GM21367 (cell line): ENCODE data around the gene SV2B.

Experiments
- ATAC-seq: cut with Tn5 transposase; IDR thresholded peaks from one replicate; pipeline ENCODE4 v1.9.1; 2021; ENCODE audit not compliant: unreplicated experiment

The SV2B gene

DNA sequence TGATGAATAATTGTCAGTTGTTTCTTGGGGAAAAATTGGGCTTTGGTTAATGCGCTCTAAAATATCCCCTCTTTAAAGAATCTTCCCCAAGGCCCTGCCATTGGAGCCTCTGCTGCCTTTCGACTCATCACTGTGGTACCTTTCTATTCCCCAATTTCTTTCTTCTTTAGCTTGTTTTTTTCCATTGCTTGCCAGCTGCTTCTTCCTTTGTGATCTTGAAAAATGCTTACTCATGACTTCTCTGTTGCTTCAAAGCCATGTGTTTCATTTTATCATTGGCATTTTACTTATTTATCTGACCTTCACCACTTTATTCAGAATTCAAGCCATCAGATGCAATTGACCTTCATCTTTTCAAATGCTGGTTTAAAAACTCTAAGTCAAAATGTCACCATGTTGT is 84.4 kb downstream of the SV2B start:
- ATAC-seq: no peak

- no peak for ATAC-seq
These were observed 87.0 kb downstream of the SV2B start for GRCh38 chr15:91186904-91187656.

- ATAC-seq: no peak
These were observed 92.2 kb downstream of the SV2B start for GRCh38 chr15:91192285-91192684.

- ATAC-seq: no peak
These were observed 92.8 kb downstream of the SV2B start for GRCh38 chr15:91192690-91193377.

GRCh38 chr15:91193378-91193720 is 93.3 kb downstream of the SV2B start:
- ATAC-seq: no peak

- no peak for ATAC-seq
These were observed 96.1 kb downstream of the SV2B start for GRCh38 chr15:91196127-91196526.

DNA sequence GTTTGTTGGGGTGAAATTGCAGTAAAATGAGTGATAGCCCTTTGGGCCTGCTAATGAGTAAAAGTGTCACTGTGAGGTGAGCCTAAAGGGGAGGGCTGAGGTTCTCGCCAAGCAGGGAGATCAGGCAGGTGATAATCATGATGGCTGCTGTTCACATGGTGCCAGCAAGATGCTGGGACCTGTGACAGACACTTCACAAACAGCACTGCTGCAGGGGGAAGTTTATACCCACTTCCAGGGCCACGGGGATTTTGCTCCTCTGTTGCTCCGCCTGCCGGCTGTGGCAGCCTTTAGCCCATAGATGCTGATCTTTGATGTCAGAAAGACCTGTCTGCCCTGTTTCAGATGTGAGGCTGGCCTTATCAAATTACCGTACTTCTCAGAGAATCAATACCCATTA is 96.7 kb downstream of the SV2B start:
- no peak for ATAC-seq

GRCh38 chr15:91199511-91199910 is 99.5 kb downstream of the SV2B start:
- ATAC-seq: no peak

GRCh38 chr15:91200101-91200754 is 100.2 kb downstream of the SV2B start:
- no peak for ATAC-seq

- no peak for ATAC-seq
These were observed 102.5 kb downstream of the SV2B start for GRCh38 chr15:91202510-91203102.

GRCh38 chr15:91203619-91204203 is 103.7 kb downstream of the SV2B start:
- ATAC-seq: no peak

DNA sequence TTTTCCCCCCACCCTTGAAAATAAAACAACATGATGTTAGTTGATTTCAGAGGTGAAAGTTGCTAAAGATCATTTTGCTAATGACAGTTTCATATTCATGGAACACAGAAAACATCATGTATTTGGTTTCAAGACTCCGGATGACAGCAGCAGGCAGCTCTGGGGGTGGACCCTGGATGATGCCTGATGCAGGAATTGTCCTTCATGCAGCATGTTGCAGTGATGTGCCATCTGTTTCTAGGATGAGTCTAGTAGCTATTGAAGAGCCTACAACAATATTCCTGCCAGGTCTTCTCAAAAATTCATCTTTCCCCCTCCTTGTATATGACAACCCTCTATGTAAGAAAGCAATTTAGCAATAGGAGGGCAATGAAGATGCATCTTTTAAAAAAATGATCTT is 108.3 kb downstream of the SV2B start:
- no peak for ATAC-seq

DNA sequence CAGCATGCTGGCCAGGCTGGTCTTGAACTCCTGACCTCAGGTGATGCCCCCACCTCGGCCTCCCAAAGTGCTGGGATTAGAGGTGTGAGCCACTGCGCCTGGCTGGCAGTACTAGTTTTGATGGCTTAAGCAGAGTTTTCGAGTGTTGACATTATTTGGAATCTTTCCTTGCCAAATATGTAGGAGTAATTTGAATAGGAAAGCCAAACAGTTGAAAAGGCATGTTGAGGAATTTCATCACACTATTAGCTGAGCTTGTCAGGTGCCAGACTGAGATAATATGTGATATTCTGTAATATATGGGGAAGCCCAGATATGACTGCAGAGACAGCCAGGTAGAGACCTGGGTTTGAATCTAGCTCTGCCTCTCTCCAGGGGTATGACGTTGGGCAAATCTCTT is 109.3 kb downstream of the SV2B start:
- ATAC-seq: no peak

GRCh38 chr15:91209726-91210125 is 109.7 kb downstream of the SV2B start:
- no peak for ATAC-seq

DNA sequence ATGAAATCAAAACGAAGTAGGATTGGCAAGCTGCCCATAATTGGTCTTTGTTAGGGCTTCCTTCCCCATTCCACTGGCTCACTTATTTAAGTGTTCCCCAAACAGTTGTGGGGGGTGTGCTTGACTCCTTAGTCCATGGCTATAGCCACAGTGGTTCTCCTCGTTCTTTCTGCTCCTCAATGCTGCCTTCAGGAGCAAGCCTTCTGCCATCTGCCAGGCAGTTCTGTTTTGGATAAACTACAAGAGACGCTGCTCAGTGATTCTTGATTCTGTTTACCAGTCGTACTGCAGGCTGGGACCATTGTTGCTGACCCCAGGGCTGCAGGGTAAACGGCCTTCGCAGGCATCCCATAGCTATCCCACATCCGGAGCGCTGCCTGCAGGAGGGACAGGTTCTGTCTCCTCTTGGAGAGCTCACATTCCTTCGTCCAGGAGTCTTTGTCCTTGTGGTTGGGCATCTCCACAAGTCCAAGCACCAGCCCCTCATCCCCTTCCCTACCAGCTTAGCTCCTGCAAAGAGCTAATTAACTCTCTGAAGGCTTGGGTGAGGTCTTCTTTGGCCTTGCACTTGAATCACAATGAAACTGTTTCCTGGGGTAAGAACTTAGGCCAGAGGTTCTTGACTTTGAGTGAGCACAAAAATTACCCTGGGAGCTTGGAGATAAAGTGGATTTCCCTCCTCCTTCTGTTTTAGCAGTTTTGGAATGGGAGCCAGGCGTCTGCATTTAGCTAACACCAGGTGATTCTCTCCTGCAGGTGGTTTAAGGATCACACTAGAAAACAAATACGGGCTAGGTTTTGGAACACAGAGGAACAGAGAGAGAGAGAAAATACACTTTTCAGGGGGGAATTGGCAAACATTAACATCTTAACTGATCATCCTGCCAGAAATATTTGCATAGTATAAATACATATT is 114.9 kb downstream of the SV2B start:
- ATAC-seq: no peak

DNA sequence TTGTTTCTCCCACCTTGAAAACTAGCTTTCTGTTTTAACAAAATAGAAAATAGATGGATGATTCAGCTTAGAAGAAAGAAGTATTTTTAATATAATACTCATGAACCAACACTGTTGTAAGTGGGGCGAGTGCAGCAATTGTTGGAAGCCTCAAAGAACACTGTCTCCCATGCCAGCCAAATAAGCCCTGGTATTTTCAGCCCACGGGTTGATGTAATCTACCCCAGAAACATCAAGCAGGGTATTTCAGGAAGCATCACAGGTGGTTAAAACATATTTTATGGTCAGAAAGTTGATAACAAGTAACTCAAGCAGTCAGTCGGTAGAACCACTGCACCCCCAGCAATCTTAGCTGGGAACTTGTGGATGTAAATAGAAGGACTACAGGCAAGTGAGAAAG is 115.9 kb downstream of the SV2B start:
- ATAC-seq: no peak

- no peak for ATAC-seq
These were observed 119.1 kb downstream of the SV2B start for GRCh38 chr15:91219206-91219605.

GRCh38 chr15:91222052-91222451 is 122.0 kb downstream of the SV2B start:
- ATAC-seq: no peak

- no peak for ATAC-seq
These were observed 123.8 kb downstream of the SV2B start for GRCh38 chr15:91223863-91224262.

GRCh38 chr15:91224755-91225380 is 124.8 kb downstream of the SV2B start:
- ATAC-seq: no peak
